ELF-1 (cell line): ENCODE measurements around the gene KRT39.
"Not testable (repeated sequence)": the region's sequence is repeated elsewhere in the genome, so short reads cannot be mapped to it uniquely, and the experiment has no call there.

Experiments used
- DNase-seq: peaks from one replicate; pipeline ENCODE4 v3.0.0-alpha.2; 2016; ENCODE audit warnings: low read depth, low spot score

The KRT39 gene

DNA sequence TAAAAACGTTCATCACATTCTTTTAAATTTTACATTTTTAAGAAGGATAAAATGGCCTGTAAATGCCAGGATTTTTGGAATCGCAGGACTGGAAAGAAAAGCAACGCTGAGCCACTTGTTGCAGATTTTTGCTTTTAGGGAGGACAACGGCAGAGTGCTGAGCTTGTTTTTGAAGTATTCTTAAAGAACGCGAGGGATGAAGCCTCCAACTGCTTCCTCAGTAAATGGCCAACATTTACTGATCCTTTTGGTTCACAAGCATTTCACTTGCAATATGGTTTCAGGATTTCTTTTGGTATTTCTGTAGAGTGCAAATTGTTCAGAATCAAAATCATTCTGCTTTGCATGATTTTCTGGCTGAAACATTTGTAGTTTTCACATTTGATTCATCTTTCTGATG, 26.5 kb downstream of the KRT39 start:
- no peak for DNase-seq

DNA sequence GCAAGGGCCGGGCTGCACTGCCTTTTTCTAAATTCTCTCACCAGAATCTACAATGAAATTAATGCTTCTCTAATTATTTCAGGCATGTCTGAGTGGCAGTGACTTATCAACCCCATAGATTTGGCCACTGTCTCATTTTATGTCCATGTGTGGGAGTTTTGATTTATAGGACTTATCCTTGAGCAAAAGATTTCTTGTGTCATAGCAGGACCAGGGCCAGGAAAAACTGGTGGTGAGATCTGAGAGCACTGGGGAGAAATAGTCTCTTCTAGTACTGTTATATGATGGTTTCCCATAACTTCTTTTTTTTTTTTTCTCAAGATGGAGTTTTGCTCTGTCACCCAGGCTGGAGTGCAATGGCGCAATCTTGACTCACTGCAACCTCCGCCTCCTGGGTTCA, 27.8 kb downstream of the KRT39 start:
- no peak for DNase-seq

DNA sequence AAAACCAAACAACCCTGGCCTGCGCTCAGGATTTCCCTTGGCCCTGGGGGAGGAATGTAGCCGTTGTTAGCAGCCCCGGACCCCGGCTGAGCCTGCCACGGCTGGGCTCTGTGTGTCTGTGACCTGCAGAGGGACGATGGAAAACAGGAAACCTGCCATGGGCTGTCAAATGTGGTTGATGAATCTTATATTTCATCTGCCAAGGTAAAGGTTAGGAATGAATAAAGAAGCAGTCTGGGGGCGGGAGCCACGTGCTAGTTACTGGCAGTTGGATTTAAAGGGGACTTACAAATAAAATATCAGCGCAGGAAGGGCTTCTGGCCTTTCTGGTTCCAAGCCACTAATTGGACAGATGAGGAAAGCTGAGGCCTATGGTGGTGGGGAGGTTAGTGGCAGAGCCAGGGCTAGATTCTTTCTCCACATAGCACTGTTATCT, 29.3 kb downstream of the KRT39 start, which contains the start of gene KRT23:
TSS of gene KRT23 (minus strand) at position 263 of the 436 bp plus-strand sequence. CDS start 1,043 bp downstream, outside the sequence.
- DNase-seq, result peak; percentile 82

GRCh38 chr17:40936976-40937375, 29.8 kb downstream of the KRT39 start:
- no peak for DNase-seq

- peak; percentile 67 for DNase-seq
These were observed 30.2 kb downstream of the KRT39 start for GRCh38 chr17:40936437-40936971.

DNA sequence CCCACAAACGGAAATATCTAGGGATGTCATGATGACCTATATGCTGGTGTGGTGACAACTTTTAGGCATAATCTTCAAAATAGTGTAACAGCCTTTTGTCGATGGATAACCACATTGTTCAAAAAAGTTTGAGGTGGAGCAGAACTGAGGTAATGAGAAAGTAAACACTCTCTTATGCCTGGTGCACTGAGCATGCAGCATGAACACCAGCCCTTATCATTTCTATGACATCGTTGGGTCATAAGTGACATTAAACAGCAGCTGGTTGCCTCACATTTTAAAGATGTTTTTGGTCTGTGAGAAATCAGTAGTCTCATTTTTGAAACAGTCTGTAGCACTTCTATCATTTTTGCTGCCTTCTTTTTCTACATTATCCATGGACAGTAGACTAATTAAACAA, 31.1 kb downstream of the KRT39 start:
- DNase-seq, result no peak

DNA sequence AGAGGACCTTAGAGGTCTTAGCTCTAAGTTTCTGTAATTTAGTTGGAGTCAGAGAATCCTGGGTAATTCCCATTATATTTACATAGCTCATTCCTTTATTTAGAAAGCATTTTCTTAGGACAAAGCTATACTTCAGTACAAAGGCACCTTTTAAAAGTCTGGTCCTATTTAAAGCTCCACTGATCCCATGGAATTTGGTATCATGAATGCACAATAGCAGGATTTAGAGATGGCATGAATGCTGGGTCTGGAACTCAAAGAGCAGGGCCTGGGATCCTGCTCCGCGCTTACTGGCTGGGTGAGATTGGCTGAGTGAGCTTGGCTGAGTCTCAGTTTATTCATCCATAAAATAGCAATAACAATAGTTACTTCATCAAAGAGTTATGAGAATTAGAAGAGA, 34.1 kb downstream of the KRT39 start:
- DNase-seq, result no peak

DNA sequence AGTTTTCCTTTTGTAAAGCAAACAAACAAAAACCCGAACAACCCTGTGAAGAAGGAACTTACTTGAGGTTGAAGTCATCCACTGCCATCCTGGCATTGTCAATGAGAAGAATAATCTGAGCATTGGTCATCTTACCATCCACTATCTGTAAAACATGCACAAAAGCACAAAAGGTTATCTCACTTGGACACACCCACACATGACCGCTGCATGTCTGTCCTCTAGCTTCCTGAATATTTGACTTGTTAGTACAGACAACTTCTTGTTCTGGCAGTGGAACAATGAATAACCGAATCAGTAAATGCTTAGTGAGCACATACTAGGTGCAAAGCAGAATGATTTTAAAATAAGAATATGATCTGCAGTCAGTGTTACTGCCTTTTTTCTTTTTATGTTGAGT, 35.4 kb downstream of the KRT39 start:
- DNase-seq, result no peak

GRCh38 chr17:40926341-40926740, 40.4 kb downstream of the KRT39 start:
- peak; percentile 69 for DNase-seq

- peak; percentile 20 for DNase-seq
These were observed 44.5 kb downstream of the KRT39 start for GRCh38 chr17:40922239-40922638.

DNA sequence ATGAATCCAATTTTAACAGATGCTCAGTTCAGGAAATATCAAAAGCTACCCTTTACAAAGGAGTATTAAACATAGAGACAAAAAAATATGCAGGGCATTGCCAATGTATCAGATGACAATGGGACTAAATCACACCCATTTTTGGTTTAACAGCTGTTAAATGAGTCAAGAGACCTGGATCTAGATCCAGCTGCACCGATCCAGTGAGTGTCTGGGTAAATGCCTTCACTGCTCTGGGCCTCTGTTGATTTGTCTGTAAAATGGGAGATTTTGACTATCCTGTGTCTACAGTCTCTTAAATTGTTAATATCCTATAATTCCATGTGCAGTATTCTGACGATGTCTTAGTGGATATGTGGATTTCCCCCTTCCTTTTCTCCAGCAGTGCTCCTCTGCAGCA, 45.7 kb downstream of the KRT39 start:
- no peak for DNase-seq

GRCh38 chr17:40917116-40917515, 49.6 kb downstream of the KRT39 start:
- not testable (repeated sequence) for DNase-seq

DNA sequence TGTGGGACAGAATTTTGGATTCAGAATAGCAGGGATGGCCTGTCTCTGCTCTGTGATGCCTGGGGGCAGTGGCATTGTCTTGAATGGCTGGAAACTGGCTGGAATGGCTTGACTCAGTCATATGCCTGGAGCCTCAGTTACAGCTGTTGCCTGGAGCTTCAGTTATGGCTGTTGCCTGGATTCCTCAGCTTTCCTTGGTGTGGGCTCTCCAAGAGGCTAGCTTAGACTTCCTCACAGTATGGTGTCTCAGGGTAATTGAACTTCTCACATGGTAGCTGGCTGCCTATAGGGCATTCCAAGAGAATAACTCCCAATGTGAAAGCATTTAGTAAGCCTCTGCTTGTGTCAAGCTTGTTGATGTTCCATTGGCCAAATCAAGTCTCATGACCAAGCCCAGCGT, 50.4 kb downstream of the KRT39 start:
- DNase-seq, result peak; percentile 68

GRCh38 chr17:40915721-40916256, 51.0 kb downstream of the KRT39 start:
- DNase-seq, result no peak

DNA sequence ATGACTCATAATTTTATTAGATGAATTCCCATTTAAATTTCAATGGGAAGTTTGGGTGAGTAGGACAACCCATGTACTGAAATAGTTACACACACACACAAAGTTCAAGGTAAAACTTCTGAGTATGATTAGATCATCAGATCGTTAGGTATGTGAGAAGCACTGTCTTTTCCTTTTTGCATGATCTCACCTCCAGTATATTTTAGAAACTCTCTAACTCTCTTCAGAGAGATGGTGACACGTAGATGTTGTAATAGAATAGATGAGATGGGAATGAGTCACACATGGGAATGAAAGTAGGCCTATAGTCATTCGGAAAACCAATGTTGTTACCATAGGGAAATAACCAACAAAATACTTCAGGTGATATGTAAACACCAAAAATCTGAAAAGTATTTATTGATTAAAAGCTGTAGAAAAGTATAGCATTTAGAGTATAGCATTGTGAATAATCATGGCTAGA, 51.5 kb downstream of the KRT39 start:
- DNase-seq, result no peak

GRCh38 chr17:40914075-40914855, 52.5 kb downstream of the KRT39 start:
- DNase-seq, result no peak

GRCh38 chr17:40912486-40913210, 54.1 kb downstream of the KRT39 start:
- DNase-seq, result no peak

DNA sequence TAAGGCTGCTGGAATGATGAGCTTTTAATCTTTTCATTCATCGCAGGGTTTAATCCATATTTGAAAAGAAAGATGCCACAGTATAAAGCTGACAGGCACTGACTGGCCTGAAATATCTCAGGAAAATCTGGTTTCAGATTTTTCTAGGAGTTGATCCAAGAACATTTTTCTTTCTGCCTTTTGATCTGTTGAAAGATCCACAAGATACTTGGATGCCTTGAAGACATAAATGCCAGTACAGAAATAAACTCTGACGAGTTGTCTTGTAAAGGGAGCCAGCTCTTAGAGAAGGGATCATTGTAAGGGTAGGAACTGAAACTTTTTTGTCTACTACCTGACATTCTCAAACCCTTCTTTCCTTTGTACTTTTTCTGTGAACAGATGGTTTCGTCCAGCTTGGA, 56.3 kb downstream of the KRT39 start:
- no peak for DNase-seq

DNA sequence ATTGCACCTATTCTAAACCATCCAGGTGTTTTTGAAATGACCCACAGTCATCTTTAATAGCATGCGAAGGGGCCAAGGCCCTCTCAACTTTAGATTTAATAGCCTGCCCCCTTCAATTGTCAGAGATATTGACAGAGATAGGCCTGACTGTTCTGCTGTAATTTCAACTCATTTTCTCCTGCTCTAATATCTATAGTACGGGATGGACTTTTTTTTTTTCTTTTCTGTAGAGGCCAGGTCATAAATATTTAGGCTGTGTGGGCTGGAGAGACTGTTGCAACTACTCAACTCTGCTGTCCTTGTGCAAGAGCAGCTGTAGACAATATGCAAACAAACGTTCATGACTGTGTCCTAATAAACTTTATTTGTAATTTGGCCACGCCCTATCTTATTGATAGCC, 57.0 kb downstream of the KRT39 start:
- DNase-seq, result no peak

DNA sequence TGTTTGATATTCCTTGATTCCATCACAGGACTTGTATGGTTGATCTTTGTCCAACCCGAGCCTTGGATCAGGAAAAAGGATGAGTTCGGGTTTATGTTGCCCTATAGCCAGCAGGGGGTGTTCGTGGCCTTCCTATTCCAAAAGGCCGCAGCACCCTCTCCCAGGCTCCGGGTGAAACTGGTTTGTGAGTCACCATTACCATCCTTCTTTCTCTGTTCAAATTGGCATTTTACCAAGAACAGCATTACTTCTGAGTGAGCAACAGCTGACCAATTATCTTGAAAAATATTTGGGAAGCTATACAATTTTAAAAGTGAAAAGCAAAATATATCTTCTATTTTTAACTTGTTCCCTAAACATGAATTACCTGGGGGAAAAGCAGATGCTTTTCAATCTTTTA, 57.4 kb downstream of the KRT39 start:
- peak; percentile 80 for DNase-seq
